CD4-positive, CD25-positive, alpha-beta regulatory T cell (primary cell): ENCODE data around the gene MED10. TPM values are rescaled to one million over a fixed set of nuclear protein-coding genes. Genes with fewer than 3 reads are reported as not detected.
"Not testable (repeated sequence)": the region's sequence is repeated elsewhere in the genome, so short reads cannot be mapped to it uniquely, and the experiment has no call there.

Experiments
- ATAC-seq, 2 donors: fragments of 150-1000 bp; cut with Tn5 transposase; one replicate each; pipeline ENCODE4 v1.10.0; 2021; ENCODE audit warnings: low read depth in 2 of 2, moderate number of reproducible peaks in 2 of 2, moderate library complexity in 1 of 2
- DNase-seq, 3 donors: peaks; one replicate each; pipeline versions ENCODE4 v3.0.0 to v3.0.0-alpha.2; 2012 to 2022; ENCODE audit warnings: mixed read lengths in 1 of 3
- H3K27ac ChIP-seq: one replicate; pipeline ENCODE4 v1.7.0; 2013; ENCODE audit warnings: mild to moderate bottlenecking, low read length; ENCODE audit not compliant: insufficient read depth, poor library complexity, severe bottlenecking
- H3K27me3 ChIP-seq: one replicate; pipeline ENCODE4 v1.7.0; 2013; ENCODE audit warnings: low read length; ENCODE audit not compliant: control insufficient read depth, insufficient read depth
- H3K36me3 ChIP-seq: one replicate; pipeline ENCODE4 v1.7.0; 2013; ENCODE audit warnings: mild to moderate bottlenecking, low read length, moderate library complexity; ENCODE audit not compliant: control insufficient read depth, insufficient read depth
- H3K4me1 ChIP-seq: 2 replicates; pipeline ENCODE4 v1.7.0; 2013; ENCODE audit warnings: mild to moderate bottlenecking, low read length; ENCODE audit not compliant: insufficient read depth, control insufficient read depth, poor library complexity, severe bottlenecking
- H3K4me3 ChIP-seq: one replicate; pipeline ENCODE4 v1.7.0; 2013; ENCODE audit warnings: low read depth, mild to moderate bottlenecking, low read length, moderate library complexity
- H3K9me3 ChIP-seq, 2 experiments: 1 replicate in 1 of 2; 2 replicates in 1 of 2; pipeline ENCODE4 v1.7.0; 2013; ENCODE audit warnings: low read length in 2 of 2, mild to moderate bottlenecking in 1 of 2, moderate library complexity in 1 of 2; ENCODE audit not compliant: control insufficient read depth in 2 of 2
- H3K27ac Mint-ChIP-seq, 3 donors: one replicate each; pipeline ENCODE4 v1.8.0; 2020 to 2022; ENCODE audit warnings: mild to moderate bottlenecking in 3 of 3, mixed read lengths in 3 of 3, moderate library complexity in 2 of 3
- H3K27me3 Mint-ChIP-seq: one replicate; pipeline ENCODE4 v1.8.0; 2022; ENCODE audit warnings: mild to moderate bottlenecking, mixed read lengths
- H3K36me3 Mint-ChIP-seq: one replicate; pipeline ENCODE4 v1.8.0; 2020; ENCODE audit warnings: mixed read lengths
- H3K4me1 Mint-ChIP-seq, 4 donors: one replicate each; pipeline ENCODE4 v1.8.0; 2020 to 2022; ENCODE audit warnings: mixed read lengths in 4 of 4, mild to moderate bottlenecking in 1 of 4
- H3K4me3 Mint-ChIP-seq, 4 donors: one replicate each; pipeline ENCODE4 v1.8.0; 2020 to 2022; ENCODE audit warnings: mild to moderate bottlenecking in 4 of 4, mixed read lengths in 4 of 4, moderate library complexity in 3 of 4
- H3K9me3 Mint-ChIP-seq, 7 donors: one replicate each; pipeline ENCODE4 v1.8.0; 2020 to 2022; ENCODE audit warnings: mixed read lengths in 7 of 7, mild to moderate bottlenecking in 3 of 7, moderate library complexity in 2 of 7
- polyA plus RNA-seq, 4 donors: library from polyadenylated mRNA; unstranded; fragments of 300-500 nt; fragmentation: Illumina TruSeq; gene quantifications; one replicate each; pipeline ENCODE4 v1.2.3, GENCODE V29; 2021
- total RNA-seq: library from RNA; stranded (reverse); gene quantifications from one replicate; pipeline ENCODE4 v1.2.3, GENCODE V29; 2022

The MED10 gene
- total and polyA plus RNA-seq, 5 donors from 2014 or later, result 66.8 to 126 (median 101) TPM

DNA sequence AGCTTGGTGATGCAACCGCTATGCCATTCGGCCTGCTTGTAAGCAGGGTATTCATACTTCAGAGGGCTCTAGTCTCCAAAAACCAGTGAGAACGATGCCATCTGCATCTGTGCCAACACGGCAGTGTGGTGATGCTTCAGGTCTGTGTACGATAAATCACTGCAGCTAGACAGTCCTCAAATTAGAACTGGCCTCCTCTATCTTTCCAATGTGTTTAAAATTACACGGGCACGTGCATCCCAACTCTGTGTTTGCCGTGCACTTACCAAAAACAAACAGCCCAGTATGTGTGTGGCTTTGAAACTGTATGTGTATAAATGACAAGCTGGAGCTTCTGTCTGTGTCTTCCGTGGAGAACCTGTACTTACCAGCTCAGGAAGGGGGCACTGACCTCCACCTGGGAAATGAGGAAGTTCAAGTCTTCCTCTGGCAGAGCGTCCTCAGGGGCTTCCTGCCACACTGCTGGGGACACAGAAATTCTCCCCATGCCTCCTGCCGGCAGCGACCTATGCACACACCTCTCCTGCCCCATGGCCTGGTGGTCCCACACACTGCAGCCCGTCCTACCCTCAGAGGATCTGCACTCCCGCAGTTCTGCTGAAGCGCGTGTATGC, 12.3 kb downstream of the MED10 start:
- Mint-ChIP-seq H3K27ac (peak overlapping the region in 1 of 3 donors; percentile 13), H3K27me3 (no peaks in the 10 kb centered on the region), H3K9me3 (peaks cover 0 to 2% (median 0%) of the 10 kb centered on the region in 7 donors), H3K36me3 (peaks cover 52% of the 10 kb centered on the region), H3K4me1 (peaks cover 0 to 12% (median 6%) of the 10 kb centered on the region in 4 donors), H3K4me3 (no peak overlapping the region)
- H3K4me3 ChIP-seq, result no peak overlapping the region
- no peaks in the 10 kb centered on the region for H3K27me3 ChIP-seq
- H3K9me3 ChIP-seq, result no peaks in the 10 kb centered on the region
- peaks cover 1% of the 10 kb centered on the region for H3K4me1 ChIP-seq
- H3K36me3 ChIP-seq, result peaks cover 46% of the 10 kb centered on the region
- ATAC-seq (no peak), DNase-seq (no peak)
- H3K27ac ChIP-seq, result no peak overlapping the region

DNA sequence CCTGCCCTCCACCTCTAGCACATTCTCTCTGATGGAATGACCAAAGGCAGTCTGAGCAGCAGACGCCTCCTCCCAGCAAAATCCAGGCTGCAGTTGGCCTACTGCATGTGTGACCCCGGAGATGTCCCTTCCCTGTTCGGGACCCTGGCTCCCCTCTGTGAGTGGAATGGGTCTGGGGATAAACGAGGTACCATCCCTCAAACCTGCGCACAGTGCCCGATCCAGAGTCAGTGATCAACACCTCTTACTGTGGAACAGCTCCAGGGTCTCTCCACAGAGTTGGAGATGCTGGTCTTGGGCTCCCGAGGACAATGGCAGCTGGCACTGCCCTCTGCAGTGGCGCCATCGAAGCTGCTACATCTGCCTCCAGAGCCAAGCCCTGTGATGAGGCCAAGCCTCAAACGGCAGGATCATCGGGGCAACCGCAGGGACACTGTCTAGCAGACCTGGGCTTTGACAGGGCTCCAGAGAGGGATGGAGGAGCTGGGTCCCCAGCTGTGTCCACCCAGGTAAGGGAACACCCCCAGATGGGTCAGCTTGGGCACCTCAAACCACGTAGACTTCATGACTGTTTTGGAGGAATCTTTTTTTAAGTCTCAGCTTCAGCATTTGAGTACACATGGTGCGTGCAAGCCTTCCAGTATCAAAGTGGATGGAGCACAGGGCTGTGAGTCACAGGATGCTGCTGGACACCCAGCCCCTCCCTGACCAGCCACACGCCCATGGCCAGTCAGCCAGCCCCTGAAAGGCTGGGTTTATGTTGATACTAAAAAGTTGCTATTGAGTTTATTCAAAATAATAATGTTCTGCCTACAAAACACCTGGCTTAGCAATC, 13.0 kb downstream of the MED10 start:
- DNase-seq, result no peak
- Mint-ChIP-seq H3K9me3 (peaks cover 0 to 2% (median 0%) of the 10 kb centered on the region in 7 donors), H3K4me3 (no peak overlapping the region)

DNA sequence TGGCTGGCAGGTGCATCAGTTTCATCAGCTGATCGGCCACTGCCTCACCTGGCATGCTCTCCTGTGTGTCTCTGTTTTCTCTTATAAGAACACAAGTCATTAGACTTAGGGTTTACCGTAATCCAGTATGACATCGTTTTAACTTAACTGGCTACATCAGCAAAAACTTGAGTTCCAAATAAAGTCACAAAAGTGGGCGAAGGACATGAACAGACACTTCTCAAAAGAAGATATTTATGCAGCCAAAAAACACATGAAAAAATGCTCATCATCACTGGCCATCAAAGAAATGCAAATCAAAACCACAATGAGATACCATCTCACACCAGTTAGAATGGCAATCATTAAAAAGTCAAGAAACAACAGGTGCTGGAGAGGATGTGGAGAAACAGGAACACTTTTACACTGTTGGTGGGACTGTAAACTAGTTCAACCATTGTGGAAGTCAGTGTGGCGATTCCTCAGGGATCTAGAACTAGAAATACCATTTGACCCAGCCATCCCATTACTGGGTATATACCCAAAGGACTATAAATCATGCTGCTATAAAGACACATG, 14.8 kb downstream of the MED10 start:
- ATAC-seq, H3K4me3 ChIP-seq, DNase-seq, H3K9me3 Mint-ChIP-seq, H3K27me3 Mint-ChIP-seq, H3K27ac Mint-ChIP-seq, H3K27ac ChIP-seq, H3K27me3 ChIP-seq, H3K9me3 ChIP-seq, H3K4me3 Mint-ChIP-seq: not testable (repeated sequence)
- H3K4me1 ChIP-seq, result peaks cover 19% of the 10 kb centered on the region
- Mint-ChIP-seq H3K36me3 (peaks cover 41% of the 10 kb centered on the region), H3K4me1 (peaks cover 0 to 23% (median 14%) of the 10 kb centered on the region in 4 donors)
- H3K36me3 ChIP-seq, result peaks cover 22% of the 10 kb centered on the region

More for the DNA sequence above, 13.0 kb downstream of the MED10 start:
- ATAC-seq, result no peak
- Histone ChIP-seq H3K27ac (no peak overlapping the region), H3K27me3 (no peaks in the 10 kb centered on the region), H3K4me1 (peaks cover 8% of the 10 kb centered on the region), H3K4me3 (no peak overlapping the region), H3K36me3 (peaks cover 39% of the 10 kb centered on the region), H3K9me3 (no peaks in the 10 kb centered on the region)
- no peak overlapping the region for H3K27ac Mint-ChIP-seq
- H3K36me3 Mint-ChIP-seq, result peaks cover 48% of the 10 kb centered on the region
- H3K4me1 Mint-ChIP-seq, result peaks cover 0 to 16% (median 9%) of the 10 kb centered on the region in 4 donors
- no peaks in the 10 kb centered on the region for H3K27me3 Mint-ChIP-seq

DNA sequence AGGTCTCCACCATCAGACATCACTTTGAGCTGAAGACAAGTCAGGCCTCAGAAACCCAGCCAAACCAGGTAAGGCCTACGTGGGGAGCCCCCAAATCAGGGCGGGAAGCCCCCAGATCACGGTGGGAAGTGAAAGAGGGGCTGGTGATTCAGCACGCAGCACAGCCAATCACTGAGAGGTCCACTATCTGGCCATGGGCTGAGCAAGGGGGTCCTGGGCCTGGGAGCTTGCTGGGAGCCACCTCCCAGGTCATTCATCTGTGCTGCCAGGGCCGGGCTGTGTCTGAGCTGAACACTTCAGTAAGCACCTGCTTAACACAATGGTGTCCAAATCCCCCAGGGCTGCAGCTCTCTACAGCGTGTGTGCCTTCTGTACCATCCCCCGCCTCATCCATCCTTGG, 15.5 kb downstream of the MED10 start:
- Mint-ChIP-seq H3K27ac (no peak overlapping the region), H3K4me1 (peaks cover 0 to 25% (median 13%) of the 10 kb centered on the region in 4 donors), H3K36me3 (peaks cover 46% of the 10 kb centered on the region), H3K4me3 (peak overlapping the region in 1 of 4 donors; percentile 68), H3K27me3 (no peaks in the 10 kb centered on the region), H3K9me3 (peaks cover 0 to 2% (median 0%) of the 10 kb centered on the region in 7 donors)
- ATAC-seq, result no peak
- Histone ChIP-seq H3K36me3 (peaks cover 22% of the 10 kb centered on the region), H3K27me3 (no peaks in the 10 kb centered on the region), H3K27ac (no peak overlapping the region), H3K4me1 (peaks cover 19% of the 10 kb centered on the region), H3K4me3 (no peak overlapping the region), H3K9me3 (no peaks in the 10 kb centered on the region)
- no peak for DNase-seq

DNA sequence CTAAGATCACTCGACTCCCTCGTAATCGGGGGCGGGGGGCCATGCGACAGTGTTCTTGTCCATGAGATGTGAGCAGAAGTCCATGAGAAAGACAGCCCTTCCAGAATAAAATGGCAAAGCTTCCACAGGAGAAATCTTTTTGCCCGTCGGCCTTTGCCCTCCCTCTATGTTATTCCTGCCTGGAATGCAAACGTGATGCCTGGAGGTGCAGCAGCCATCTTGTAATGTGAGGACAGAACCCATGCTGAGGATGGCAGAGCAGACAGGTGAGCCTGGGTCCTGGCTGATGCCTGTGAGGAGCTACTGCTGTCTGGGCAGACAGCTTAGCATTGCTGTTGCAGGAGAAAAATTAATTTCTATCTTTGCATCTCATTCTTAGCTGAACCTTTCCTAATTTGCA, 17.2 kb downstream of the MED10 start:
- H3K4me1 Mint-ChIP-seq, result peaks cover 0 to 25% (median 11%) of the 10 kb centered on the region in 4 donors
- no peaks in the 10 kb centered on the region for H3K9me3 ChIP-seq
- H3K27ac Mint-ChIP-seq, result peak overlapping the region in 2 of 3 donors; percentile 86 to 94
- H3K36me3 ChIP-seq, result peaks cover 8% of the 10 kb centered on the region
- H3K27me3 ChIP-seq, result no peaks in the 10 kb centered on the region
- peaks cover 19% of the 10 kb centered on the region for H3K4me1 ChIP-seq
- no peaks in the 10 kb centered on the region for H3K27me3 Mint-ChIP-seq
- no peak overlapping the region for H3K4me3 ChIP-seq
- no peak for DNase-seq
- H3K36me3 Mint-ChIP-seq, result peaks cover 34% of the 10 kb centered on the region
- no peak for ATAC-seq
- peaks cover 0 to 2% (median 0%) of the 10 kb centered on the region in 7 donors for H3K9me3 Mint-ChIP-seq
- H3K27ac ChIP-seq, result peak overlapping the region; percentile 43
- H3K4me3 Mint-ChIP-seq, result no peak overlapping the region

DNA sequence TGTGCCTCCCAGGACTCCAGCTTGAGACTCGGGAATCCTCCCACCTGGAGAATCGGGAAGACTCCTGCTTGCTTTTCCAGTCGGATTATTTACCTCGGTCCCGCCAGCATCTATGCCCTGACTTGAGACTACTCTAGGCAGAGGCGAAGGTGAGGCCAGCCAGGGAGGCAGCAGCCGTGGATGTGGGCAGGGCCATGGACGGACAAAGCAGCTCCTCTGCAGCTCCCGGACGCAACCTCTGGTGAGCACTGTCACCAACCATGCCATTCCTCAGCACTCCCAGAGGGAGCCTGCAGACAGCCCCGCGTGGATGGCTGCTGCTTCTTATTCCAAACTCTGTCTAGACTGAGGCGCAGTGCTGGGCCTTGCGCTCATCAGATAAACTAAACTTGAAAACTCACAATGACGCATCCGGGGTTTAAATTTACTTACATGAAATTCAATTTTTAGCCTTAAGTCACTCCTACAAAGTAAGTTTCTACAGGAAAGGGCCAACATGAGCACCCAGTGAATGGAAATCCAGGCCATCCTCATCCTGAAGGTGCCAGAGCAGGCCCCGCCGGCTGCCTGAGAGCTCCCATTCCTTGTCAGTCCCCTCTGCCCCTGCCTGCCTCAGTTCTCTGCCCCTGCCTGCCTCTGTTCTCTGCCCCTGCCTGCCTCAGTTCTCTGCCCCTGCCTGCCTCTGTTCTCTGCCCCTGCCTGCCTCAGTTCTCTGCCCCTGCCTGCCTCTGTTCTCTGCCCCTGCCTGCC, 17.8 kb downstream of the MED10 start:
- no peaks in the 10 kb centered on the region for H3K9me3 ChIP-seq
- peak overlapping the region; percentile 43 for H3K27ac ChIP-seq
- H3K4me1 ChIP-seq, result peaks cover 19% of the 10 kb centered on the region
- H3K27me3 Mint-ChIP-seq, result no peaks in the 10 kb centered on the region
- H3K4me1 Mint-ChIP-seq, result peaks cover 0 to 25% (median 11%) of the 10 kb centered on the region in 4 donors
- peak overlapping the region; percentile 10 to 78 (median 38) for H3K4me3 Mint-ChIP-seq
- H3K36me3 Mint-ChIP-seq, result peaks cover 33% of the 10 kb centered on the region
- peaks cover 0 to 2% (median 0%) of the 10 kb centered on the region in 7 donors for H3K9me3 Mint-ChIP-seq
- no peaks in the 10 kb centered on the region for H3K27me3 ChIP-seq
- H3K27ac Mint-ChIP-seq, result peak overlapping the region; percentile 94 to 98 (median 94)
- peaks cover 8% of the 10 kb centered on the region for H3K36me3 ChIP-seq
- ATAC-seq (no peak), DNase-seq (no peak)
- H3K4me3 ChIP-seq, result peak overlapping the region; percentile 18
